ENCODE data around the gene SHISAL2A. TPM values are rescaled to one million over a fixed set of nuclear protein-coding genes. Genes with fewer than 3 reads are reported as not detected.

The SHISAL2A gene
- total RNA-seq, 2 donors from 2014 or later, result 0.22 TPM; not detected in 1

GRCh38 chr1:52636721-52637695 is 4.0 kb downstream of the SHISAL2A start:
- Histone ChIP-seq H3K9ac (ENCODE audit: low read depth in 2 of 2, low read length in 2 of 2) (peak overlapping the region in 1 of 2 donors; percentile 3), H3K9me3 (no peaks in the 10 kb centered on the region), H3K36me3 (no peaks in the 10 kb centered on the region), H3K4me3 (no peak overlapping the region), H3K4me1 (no peaks in the 10 kb centered on the region), H3K27me3 (peaks cover 22% of the 10 kb centered on the region), H3K27ac (peak overlapping the region; percentile 54)
- intact Hi-C loops (cut with DNase I), result no loop called here
- TF ChIP-seq CTCF (IDR thresholded peaks at IDR 0.05), result no peak
- DNase-seq, result no peak

- Histone ChIP-seq H3K4me1 (no peaks in the 10 kb centered on the region), H3K27me3 (peaks cover 12% of the 10 kb centered on the region), H3K9me3 (no peaks in the 10 kb centered on the region), H3K4me3 (no peak overlapping the region), H3K9ac (ENCODE audit: low read depth in 2 of 2, low read length in 2 of 2) (no peak overlapping the region), H3K27ac (peak overlapping the region; percentile 54), H3K36me3 (no peaks in the 10 kb centered on the region)
- intact Hi-C loops (cut with DNase I), result no loop called here
- TF ChIP-seq CTCF (IDR thresholded peaks at IDR 0.05), result no peak
- DNase-seq, result no peak
Measured at GRCh38 chr1:52637946-52638345, 5.0 kb downstream of the SHISAL2A start.

- H3K9ac ChIP-seq (ENCODE audit: low read depth in 2 of 2, low read length in 2 of 2), result no peak overlapping the region
- TF ChIP-seq CTCF (IDR thresholded peaks at IDR 0.05), result no peak
- no peak overlapping the region for H3K27ac ChIP-seq
- no peaks in the 10 kb centered on the region for H3K36me3 ChIP-seq
- no peaks in the 10 kb centered on the region for H3K4me1 ChIP-seq
- no peak for DNase-seq
- H3K9me3 ChIP-seq, result no peaks in the 10 kb centered on the region
- H3K27me3 ChIP-seq, result no peaks in the 10 kb centered on the region
- intact Hi-C loops (cut with DNase I), result no loop called here
- no peak overlapping the region for H3K4me3 ChIP-seq
Measured at GRCh38 chr1:52640697-52641096, 7.7 kb downstream of the SHISAL2A start.

GRCh38 chr1:52641307-52641706 is 8.3 kb downstream of the SHISAL2A start:
- H3K4me3 ChIP-seq, result no peak overlapping the region
- no peak for DNase-seq
- intact Hi-C loops (cut with DNase I), result no loop called here
- H3K27ac ChIP-seq, result no peak overlapping the region
- no peak overlapping the region for H3K9ac ChIP-seq (ENCODE audit: low read depth in 2 of 2, low read length in 2 of 2)
- no peak for TF ChIP-seq CTCF (IDR thresholded peaks at IDR 0.05)
- no peaks in the 10 kb centered on the region for H3K4me1 ChIP-seq
- no peaks in the 10 kb centered on the region for H3K9me3 ChIP-seq
- no peaks in the 10 kb centered on the region for H3K27me3 ChIP-seq
- no peaks in the 10 kb centered on the region for H3K36me3 ChIP-seq

GRCh38 chr1:52645261-52645660 is 12.3 kb downstream of the SHISAL2A start:
- DNase-seq, result no peak
- no peak for TF ChIP-seq CTCF (IDR thresholded peaks at IDR 0.05)
- Histone ChIP-seq H3K27me3 (no peaks in the 10 kb centered on the region), H3K4me1 (no peaks in the 10 kb centered on the region), H3K4me3 (no peak overlapping the region), H3K36me3 (no peaks in the 10 kb centered on the region), H3K9me3 (no peaks in the 10 kb centered on the region), H3K9ac (ENCODE audit: low read depth in 2 of 2, low read length in 2 of 2) (no peak overlapping the region), H3K27ac (no peak overlapping the region)
- intact Hi-C loops (cut with DNase I), result no loop called here

Data from colonic mucosa (tissue), 4 donors.